ENCODE data around the gene ATP6V1A.

Gene ATP6V1A

DNA sequence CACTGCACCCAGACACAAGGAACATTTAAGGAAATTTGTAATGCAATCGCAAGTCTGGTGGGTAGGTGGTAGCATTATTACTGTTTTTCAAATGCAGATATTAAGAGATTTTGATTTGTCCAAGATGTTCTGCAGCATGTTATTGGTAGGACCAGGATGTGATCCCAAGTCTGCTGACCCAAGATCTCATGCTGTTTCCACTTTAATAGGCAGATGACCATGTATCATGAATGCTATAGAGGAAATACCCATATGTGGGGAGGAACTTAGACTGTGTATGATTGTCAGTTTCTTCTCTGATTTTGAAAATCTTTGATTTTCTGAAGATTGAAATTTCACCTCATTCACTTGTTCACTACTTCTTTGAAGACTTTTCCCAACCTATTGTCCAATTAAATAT is 28.7 kb downstream of the ATP6V1A start:
- Histone ChIP-seq H3K9me3 (ENCODE audit: insufficient read depth, low read length) (no peaks in the 10 kb centered on the region), H3F3A (ENCODE audit: insufficient read depth) (no peaks in the 10 kb centered on the region), H2AFZ (ENCODE audit: low read depth, low read length, severe bottlenecking) (no peak overlapping the region), H3K9ac (ENCODE audit: low read length) (no peak overlapping the region), H3K4me2 (ENCODE audit: low read depth, low read length, poor library complexity, severe bottlenecking) (no peak overlapping the region), H4K20me1 (ENCODE audit: low read depth, low read length) (no peaks in the 10 kb centered on the region), H3K9me2 (replicated peaks; ENCODE audit: insufficient read depth, low read length) (no peaks in the 10 kb centered on the region), H3K4me3 (ENCODE audit: insufficient read depth, low read length, poor library complexity, severe bottlenecking) (no peak overlapping the region), H3K27ac (ENCODE audit: low read depth, low read length) (no peak overlapping the region), H3K36me3 (ENCODE audit: low read length) (peaks cover 1% of the 10 kb centered on the region; the same call in 1 of the 2 replicates), H3K27me3 (ENCODE audit: low read length) (no peaks in the 10 kb centered on the region), H3K79me2 (ENCODE audit: insufficient read depth, low read length) (peaks cover 5% of the 10 kb centered on the region; the same call in 1 of the 2 replicates)
- TF ChIP-seq, protein P1, sequence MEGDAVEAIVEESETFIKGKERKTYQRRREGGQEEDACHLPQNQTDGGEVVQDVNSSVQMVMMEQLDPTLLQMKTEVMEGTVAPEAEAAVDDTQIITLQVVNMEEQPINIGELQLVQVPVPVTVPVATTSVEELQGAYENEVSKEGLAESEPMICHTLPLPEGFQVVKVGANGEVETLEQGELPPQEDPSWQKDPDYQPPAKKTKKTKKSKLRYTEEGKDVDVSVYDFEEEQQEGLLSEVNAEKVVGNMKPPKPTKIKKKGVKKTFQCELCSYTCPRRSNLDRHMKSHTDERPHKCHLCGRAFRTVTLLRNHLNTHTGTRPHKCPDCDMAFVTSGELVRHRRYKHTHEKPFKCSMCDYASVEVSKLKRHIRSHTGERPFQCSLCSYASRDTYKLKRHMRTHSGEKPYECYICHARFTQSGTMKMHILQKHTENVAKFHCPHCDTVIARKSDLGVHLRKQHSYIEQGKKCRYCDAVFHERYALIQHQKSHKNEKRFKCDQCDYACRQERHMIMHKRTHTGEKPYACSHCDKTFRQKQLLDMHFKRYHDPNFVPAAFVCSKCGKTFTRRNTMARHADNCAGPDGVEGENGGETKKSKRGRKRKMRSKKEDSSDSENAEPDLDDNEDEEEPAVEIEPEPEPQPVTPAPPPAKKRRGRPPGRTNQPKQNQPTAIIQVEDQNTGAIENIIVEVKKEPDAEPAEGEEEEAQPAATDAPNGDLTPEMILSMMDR (IDR thresholded peaks at IDR 0.05; ENCODE audit: insufficient read depth, low read length, poor library complexity, severe bottlenecking) = no peak
- TF ChIP-seq EZH2phosphoT487 (conservative IDR thresholded peaks at IDR 0.05; ENCODE audit: low read length) = no peak

DNA sequence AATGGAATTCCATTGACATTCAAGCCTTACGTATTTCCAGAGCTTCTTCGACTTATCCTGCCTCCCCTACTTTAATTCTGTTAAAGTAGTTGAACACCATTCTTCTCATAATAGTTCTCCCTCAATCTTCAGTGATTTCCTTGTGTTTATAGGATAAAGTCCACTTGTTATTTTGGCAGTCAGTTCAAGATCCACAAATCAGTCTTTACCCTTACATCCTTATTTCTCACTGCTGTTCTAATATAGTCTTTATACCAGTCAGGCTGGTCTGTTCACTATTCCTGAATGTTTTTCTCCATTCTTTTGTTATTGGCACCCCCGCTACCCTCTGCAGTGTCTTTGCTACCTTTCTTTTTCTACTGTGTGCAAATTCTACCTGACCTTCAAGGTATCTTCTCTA is 29.7 kb downstream of the ATP6V1A start:
- TF ChIP-seq EZH2phosphoT487 (conservative IDR thresholded peaks at IDR 0.05; ENCODE audit: low read length) = no peak
- TF ChIP-seq, protein P1 (IDR thresholded peaks at IDR 0.05; ENCODE audit: insufficient read depth, low read length, poor library complexity, severe bottlenecking) = no peak
- no peak overlapping the region for H3K9ac ChIP-seq (ENCODE audit: low read length)
- no peaks in the 10 kb centered on the region for H4K20me1 ChIP-seq (ENCODE audit: low read depth, low read length)
- H3K4me3 ChIP-seq (ENCODE audit: insufficient read depth, low read length, poor library complexity, severe bottlenecking) = no peak overlapping the region
- H3K9me2 ChIP-seq (replicated peaks; ENCODE audit: insufficient read depth, low read length) = no peaks in the 10 kb centered on the region
- H3K9me3 ChIP-seq (ENCODE audit: insufficient read depth, low read length) = no peaks in the 10 kb centered on the region
- H2AFZ ChIP-seq (ENCODE audit: low read depth, low read length, severe bottlenecking) = no peak overlapping the region
- no peak overlapping the region for H3K4me2 ChIP-seq (ENCODE audit: low read depth, low read length, poor library complexity, severe bottlenecking)
- H3K36me3 ChIP-seq (ENCODE audit: low read length) = peaks cover 4% of the 10 kb centered on the region
- no peaks in the 10 kb centered on the region for H3K27me3 ChIP-seq (ENCODE audit: low read length)
- H3K27ac ChIP-seq (ENCODE audit: low read depth, low read length) = no peak overlapping the region
- H3F3A ChIP-seq (ENCODE audit: insufficient read depth) = no peaks in the 10 kb centered on the region
- H3K79me2 ChIP-seq (ENCODE audit: insufficient read depth, low read length) = peaks cover 5% of the 10 kb centered on the region; the same call in 1 of the 2 replicates

DNA sequence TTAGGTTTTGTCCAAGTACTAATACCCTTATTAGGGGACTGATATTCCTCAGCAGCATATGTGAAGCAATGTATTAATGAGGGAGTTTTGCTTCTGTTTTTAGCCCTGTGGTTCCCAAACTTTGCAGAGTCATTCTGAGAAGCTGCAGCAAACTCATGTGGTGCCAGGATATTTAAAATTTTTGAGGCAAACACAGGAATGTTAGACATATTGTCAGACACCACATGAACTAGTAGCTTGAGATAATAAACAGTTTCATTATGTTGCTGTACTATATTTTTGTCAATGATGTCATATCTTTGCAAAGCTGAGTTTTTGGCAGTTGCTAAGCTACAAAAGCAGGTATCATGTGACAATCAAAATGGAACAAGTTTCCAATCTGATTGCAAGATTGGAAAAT is 36.6 kb downstream of the ATP6V1A start:
- Histone ChIP-seq H2AFZ (ENCODE audit: low read depth, low read length, severe bottlenecking) (no peak overlapping the region), H3K27me3 (ENCODE audit: low read length) (no peaks in the 10 kb centered on the region), H3K4me3 (ENCODE audit: insufficient read depth, low read length, poor library complexity, severe bottlenecking) (no peak overlapping the region), H3K36me3 (ENCODE audit: low read length) (peaks cover 23% of the 10 kb centered on the region), H3K4me2 (ENCODE audit: low read depth, low read length, poor library complexity, severe bottlenecking) (no peak overlapping the region), H3K9me2 (replicated peaks; ENCODE audit: insufficient read depth, low read length) (no peaks in the 10 kb centered on the region), H3K9me3 (ENCODE audit: insufficient read depth, low read length) (no peaks in the 10 kb centered on the region), H3K27ac (ENCODE audit: low read depth, low read length) (no peak overlapping the region), H3K9ac (ENCODE audit: low read length) (no peak overlapping the region), H4K20me1 (ENCODE audit: low read depth, low read length) (no peaks in the 10 kb centered on the region), H3F3A (ENCODE audit: insufficient read depth) (peaks cover 4% of the 10 kb centered on the region; the same call in 1 of the 2 replicates), H3K79me2 (ENCODE audit: insufficient read depth, low read length) (no peaks in the 10 kb centered on the region)
- TF ChIP-seq EZH2phosphoT487 (conservative IDR thresholded peaks at IDR 0.05; ENCODE audit: low read length) = no peak
- TF ChIP-seq, protein P1 (IDR thresholded peaks at IDR 0.05; ENCODE audit: insufficient read depth, low read length, poor library complexity, severe bottlenecking) = no peak
